ENCODE results near the gene AP2A2. TPM values are rescaled to one million over a fixed set of nuclear protein-coding genes. Genes with fewer than 3 reads are reported as not detected.

Gene AP2A2
- total RNA-seq, 1 donor from 2014 or later: 228 TPM

GRCh38 chr11:894575-895201 lies 31.0 kb upstream of the AP2A2 start:
- no peak overlapping the region for H3K27ac Mint-ChIP-seq (ENCODE audit: unreplicated experiment)
- H3K36me3 Mint-ChIP-seq (ENCODE audit: unreplicated experiment): no peaks in the 10 kb centered on the region

GRCh38 chr11:895331-896110 lies 30.1 kb upstream of the AP2A2 start:
- peak overlapping the region; percentile 43 for H3K27ac Mint-ChIP-seq (ENCODE audit: unreplicated experiment)
- no peak overlapping the region for H3K4me3 Mint-ChIP-seq (ENCODE audit: unreplicated experiment)
- peaks cover 4% of the 10 kb centered on the region for H3K4me1 Mint-ChIP-seq (ENCODE audit: low read depth, unreplicated experiment)
- TF ChIP-seq CTCF (IDR thresholded peaks at IDR 0.05; ENCODE audit: partially characterized antibody, unreplicated experiment): peak; percentile 2
- H3K27me3 Mint-ChIP-seq (ENCODE audit: unreplicated experiment): peaks cover 10% of the 10 kb centered on the region
- H3K36me3 Mint-ChIP-seq (ENCODE audit: unreplicated experiment): no peaks in the 10 kb centered on the region
- H3K9me3 Mint-ChIP-seq (ENCODE audit: unreplicated experiment): no peaks in the 10 kb centered on the region
- DNase-seq: no peak

More at GRCh38 chr11:894575-895201, 31.0 kb upstream of the AP2A2 start:
- no peak overlapping the region for H3K4me3 Mint-ChIP-seq (ENCODE audit: unreplicated experiment)
- H3K4me1 Mint-ChIP-seq (ENCODE audit: low read depth, unreplicated experiment): peaks cover 5% of the 10 kb centered on the region
- peak; percentile 23 for TF ChIP-seq CTCF (IDR thresholded peaks at IDR 0.05; ENCODE audit: partially characterized antibody, unreplicated experiment)
- DNase-seq: no peak
- peaks cover 11% of the 10 kb centered on the region for H3K27me3 Mint-ChIP-seq (ENCODE audit: unreplicated experiment)
- H3K9me3 Mint-ChIP-seq (ENCODE audit: unreplicated experiment): peaks cover 2% of the 10 kb centered on the region

GRCh38 chr11:897253-898142 lies 28.2 kb upstream of the AP2A2 start:
- no peak overlapping the region for H3K27ac Mint-ChIP-seq (ENCODE audit: unreplicated experiment)
- no peak overlapping the region for H3K4me3 Mint-ChIP-seq (ENCODE audit: unreplicated experiment)
- TF ChIP-seq CTCF (IDR thresholded peaks at IDR 0.05; ENCODE audit: partially characterized antibody, unreplicated experiment): no peak
- peaks cover 3% of the 10 kb centered on the region for H3K27me3 Mint-ChIP-seq (ENCODE audit: unreplicated experiment)
- H3K36me3 Mint-ChIP-seq (ENCODE audit: unreplicated experiment): no peaks in the 10 kb centered on the region
- no peak for DNase-seq
- no peaks in the 10 kb centered on the region for H3K9me3 Mint-ChIP-seq (ENCODE audit: unreplicated experiment)
- H3K4me1 Mint-ChIP-seq (ENCODE audit: low read depth, unreplicated experiment): no peaks in the 10 kb centered on the region

- Mint-ChIP-seq H3K9me3 (ENCODE audit: unreplicated experiment) (no peaks in the 10 kb centered on the region), H3K27ac (ENCODE audit: unreplicated experiment) (no peak overlapping the region), H3K4me3 (ENCODE audit: unreplicated experiment) (no peak overlapping the region), H3K27me3 (ENCODE audit: unreplicated experiment) (peaks cover 3% of the 10 kb centered on the region), H3K36me3 (ENCODE audit: unreplicated experiment) (no peaks in the 10 kb centered on the region), H3K4me1 (ENCODE audit: low read depth, unreplicated experiment) (no peaks in the 10 kb centered on the region)
- peak; percentile 56 for TF ChIP-seq CTCF (IDR thresholded peaks at IDR 0.05; ENCODE audit: partially characterized antibody, unreplicated experiment)
- peak; percentile 64 for DNase-seq
Measured at GRCh38 chr11:898143-898511, 27.5 kb upstream of the AP2A2 start.

Measured in glutamatergic neuron (in vitro differentiated cells).